Upper lobe of left lung (tissue), 4 donors: ENCODE data around the gene TSEN54.

Experiments
- EP300 ChIP-seq, 4 donors: sonication (generic); formaldehyde crosslinking; IDR thresholded peaks; one replicate each; pipeline ENCODE4 v1.5.1; 2017; ENCODE audit warnings: antibody characterized with exemption in 4 of 4, control low read depth in 2 of 4
- TF ChIP-seq, protein P1 (sequence below), 6 experiments: fragments of 450-650 bp in 4 of 6; fragments of 200-600 bp in 2 of 6; sonication (generic) in 2 of 6; IDR thresholded peaks; one replicate each; pipeline ENCODE4 v1.5.1; 2016 to 2019; ENCODE audit warnings: antibody characterized with exemption in 6 of 6

DNA sequence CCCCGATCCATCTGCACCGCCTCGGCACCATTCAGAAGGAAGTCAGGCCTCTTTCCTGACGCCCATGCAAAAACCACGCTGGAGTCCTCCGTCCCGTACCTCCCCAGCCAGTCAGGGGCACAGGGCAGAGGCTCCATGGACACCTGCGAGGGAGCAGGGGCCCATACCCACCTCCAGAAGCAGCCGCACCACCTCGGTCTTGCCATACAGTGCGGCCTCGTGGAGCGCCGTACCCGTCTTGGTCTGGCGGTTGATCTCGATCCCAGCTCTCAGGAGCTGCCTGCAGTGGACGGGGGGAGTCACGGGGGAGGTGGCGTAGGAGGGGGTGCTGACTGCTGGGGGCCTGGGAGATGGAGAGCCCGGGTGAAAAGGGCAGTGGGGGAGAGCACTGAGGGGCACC is 10.2 kb upstream of the TSEN54 start:
- TF ChIP-seq, protein P1, sequence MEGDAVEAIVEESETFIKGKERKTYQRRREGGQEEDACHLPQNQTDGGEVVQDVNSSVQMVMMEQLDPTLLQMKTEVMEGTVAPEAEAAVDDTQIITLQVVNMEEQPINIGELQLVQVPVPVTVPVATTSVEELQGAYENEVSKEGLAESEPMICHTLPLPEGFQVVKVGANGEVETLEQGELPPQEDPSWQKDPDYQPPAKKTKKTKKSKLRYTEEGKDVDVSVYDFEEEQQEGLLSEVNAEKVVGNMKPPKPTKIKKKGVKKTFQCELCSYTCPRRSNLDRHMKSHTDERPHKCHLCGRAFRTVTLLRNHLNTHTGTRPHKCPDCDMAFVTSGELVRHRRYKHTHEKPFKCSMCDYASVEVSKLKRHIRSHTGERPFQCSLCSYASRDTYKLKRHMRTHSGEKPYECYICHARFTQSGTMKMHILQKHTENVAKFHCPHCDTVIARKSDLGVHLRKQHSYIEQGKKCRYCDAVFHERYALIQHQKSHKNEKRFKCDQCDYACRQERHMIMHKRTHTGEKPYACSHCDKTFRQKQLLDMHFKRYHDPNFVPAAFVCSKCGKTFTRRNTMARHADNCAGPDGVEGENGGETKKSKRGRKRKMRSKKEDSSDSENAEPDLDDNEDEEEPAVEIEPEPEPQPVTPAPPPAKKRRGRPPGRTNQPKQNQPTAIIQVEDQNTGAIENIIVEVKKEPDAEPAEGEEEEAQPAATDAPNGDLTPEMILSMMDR (IDR thresholded peaks at IDR 0.05), result no peak
- no peak for TF ChIP-seq EP300 (IDR thresholded peaks at IDR 0.05)
